ENCODE measurements around the gene ACOX1. TPM values are rescaled to one million over a fixed set of nuclear protein-coding genes. Genes with fewer than 3 reads are reported as not detected.
A peak's percentile ranks its signal among the peaks of the same experiment; 100 is the strongest.

Gene ACOX1
- total and polyA plus RNA-seq, 2 of the 13 experiments (the other 11 are each of a cell fraction or from before 2014, with no cell fraction given): 86.4 to 120 TPM

DNA sequence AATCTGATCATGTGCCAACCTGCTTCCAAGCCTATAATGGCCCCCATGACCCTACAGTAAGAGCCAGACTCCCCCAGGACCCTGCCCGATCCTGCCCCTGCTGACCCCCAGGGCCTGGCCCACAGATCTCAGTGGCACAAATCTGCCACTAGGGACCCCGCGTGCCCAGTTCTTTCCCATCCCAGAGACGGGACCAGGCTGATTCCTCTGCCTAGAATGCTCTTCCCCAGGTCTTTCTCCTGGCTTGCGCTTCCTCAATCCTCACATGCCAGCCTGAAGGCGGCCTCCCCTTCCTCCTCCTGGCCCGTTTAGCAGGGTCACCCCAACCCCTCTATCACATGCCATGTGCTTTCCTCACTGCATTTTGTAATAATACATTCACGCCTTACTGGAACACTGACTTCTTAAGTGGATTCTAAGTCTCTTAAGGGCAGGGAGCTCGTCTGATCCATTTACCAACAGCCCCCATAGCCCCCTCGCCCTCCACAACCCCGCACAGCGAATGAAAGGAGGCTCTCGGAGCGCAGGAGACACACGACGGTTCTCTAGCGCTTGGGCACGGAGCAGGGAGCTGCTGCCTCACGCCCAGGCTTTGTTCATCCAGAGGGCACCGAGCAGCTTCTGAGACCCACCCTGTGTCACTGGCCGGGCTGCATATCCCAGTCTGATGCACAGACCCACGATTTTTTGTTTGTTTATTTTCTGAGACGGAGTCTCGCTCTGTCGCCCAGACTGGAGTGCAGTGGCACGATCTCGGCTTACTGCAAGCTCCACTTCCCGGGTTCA, 83.4 kb downstream of the ACOX1 start (continued):
- TF ChIP-seq ZNF574 (CRISPR knock-in tag; IDR thresholded peaks at IDR 0.05) (peak; percentile 4; the same call in 1 of the 2 replicates), ADNP (CRISPR knock-in tag; IDR thresholded peaks at IDR 0.05) (0 out of 2 replicates have a peak, but pooled peaks have one; percentile 4), FOXJ3 (CRISPR knock-in tag; IDR thresholded peaks at IDR 0.05; ENCODE audit: borderline replicate concordance) (peak; percentile 53; the same call in 1 of the 2 replicates), ZNF781 (CRISPR knock-in tag; IDR thresholded peaks at IDR 0.05; ENCODE audit: borderline replicate concordance, not compliant biosample characterization) (no peak), CBX5 (CRISPR knock-in tag; IDR thresholded peaks at IDR 0.05; ENCODE audit: borderline replicate concordance) (no peak; the same call in 1 of the 2 replicates), ISX (CRISPR knock-in tag; conservative IDR thresholded peaks at IDR 0.05) (0 out of 2 replicates have a peak, but pooled peaks have one; percentile 53), ZNF121 (CRISPR knock-in tag; IDR thresholded peaks at IDR 0.05) (peak; percentile 20; the same call in 1 of the 2 replicates), ZNF430 (CRISPR knock-in tag; IDR thresholded peaks at IDR 0.05) (no peak), SRY (CRISPR knock-in tag; IDR thresholded peaks at IDR 0.05) (0 out of 2 replicates have a peak, but pooled peaks have one; percentile 17), ZNF468 (CRISPR knock-in tag; IDR thresholded peaks at IDR 0.05) (peak; percentile 61; the same call in 1 of the 2 replicates), ZNF746 (CRISPR knock-in tag; IDR thresholded peaks at IDR 0.05) (no peak), YEATS2 (CRISPR knock-in tag; IDR thresholded peaks at IDR 0.05; ENCODE audit: borderline replicate concordance) (no peak), ZNF101 (CRISPR knock-in tag; IDR thresholded peaks at IDR 0.05; ENCODE audit: borderline replicate concordance, low read depth) (no peak), GATA4 (IDR thresholded peaks at IDR 0.05; ENCODE audit: borderline replicate concordance, low read depth) (no peak), ZNF567 (CRISPR knock-in tag; IDR thresholded peaks at IDR 0.05; ENCODE audit: borderline replicate concordance) (0 out of 2 replicates have a peak, but pooled peaks have one; percentile 53), ZNF629 (CRISPR knock-in tag; conservative IDR thresholded peaks at IDR 0.05) (peak; percentile 48; the same call in 1 of the 2 replicates), CEBPG (CRISPR knock-in tag; IDR thresholded peaks at IDR 0.05) (no peak), ZNF749 (CRISPR knock-in tag; IDR thresholded peaks at IDR 0.05; ENCODE audit: borderline replicate concordance) (peak; percentile 46; the same call in 1 of the 2 replicates)
- TF ChIP-seq, protein P1, sequence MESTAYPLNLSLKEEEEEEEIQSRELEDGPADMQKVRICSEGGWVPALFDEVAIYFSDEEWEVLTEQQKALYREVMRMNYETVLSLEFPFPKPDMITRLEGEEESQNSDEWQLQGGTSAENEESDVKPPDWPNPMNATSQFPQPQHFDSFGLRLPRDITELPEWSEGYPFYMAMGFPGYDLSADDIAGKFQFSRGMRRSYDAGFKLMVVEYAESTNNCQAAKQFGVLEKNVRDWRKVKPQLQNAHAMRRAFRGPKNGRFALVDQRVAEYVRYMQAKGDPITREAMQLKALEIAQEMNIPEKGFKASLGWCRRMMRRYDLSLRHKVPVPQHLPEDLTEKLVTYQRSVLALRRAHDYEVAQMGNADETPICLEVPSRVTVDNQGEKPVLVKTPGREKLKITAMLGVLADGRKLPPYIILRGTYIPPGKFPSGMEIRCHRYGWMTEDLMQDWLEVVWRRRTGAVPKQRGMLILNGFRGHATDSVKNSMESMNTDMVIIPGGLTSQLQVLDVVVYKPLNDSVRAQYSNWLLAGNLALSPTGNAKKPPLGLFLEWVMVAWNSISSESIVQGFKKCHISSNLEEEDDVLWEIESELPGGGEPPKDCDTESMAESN (CRISPR knock-in tag; conservative IDR thresholded peaks at IDR 0.05): peak; percentile 46
- TF ChIP-seq, protein P2, sequence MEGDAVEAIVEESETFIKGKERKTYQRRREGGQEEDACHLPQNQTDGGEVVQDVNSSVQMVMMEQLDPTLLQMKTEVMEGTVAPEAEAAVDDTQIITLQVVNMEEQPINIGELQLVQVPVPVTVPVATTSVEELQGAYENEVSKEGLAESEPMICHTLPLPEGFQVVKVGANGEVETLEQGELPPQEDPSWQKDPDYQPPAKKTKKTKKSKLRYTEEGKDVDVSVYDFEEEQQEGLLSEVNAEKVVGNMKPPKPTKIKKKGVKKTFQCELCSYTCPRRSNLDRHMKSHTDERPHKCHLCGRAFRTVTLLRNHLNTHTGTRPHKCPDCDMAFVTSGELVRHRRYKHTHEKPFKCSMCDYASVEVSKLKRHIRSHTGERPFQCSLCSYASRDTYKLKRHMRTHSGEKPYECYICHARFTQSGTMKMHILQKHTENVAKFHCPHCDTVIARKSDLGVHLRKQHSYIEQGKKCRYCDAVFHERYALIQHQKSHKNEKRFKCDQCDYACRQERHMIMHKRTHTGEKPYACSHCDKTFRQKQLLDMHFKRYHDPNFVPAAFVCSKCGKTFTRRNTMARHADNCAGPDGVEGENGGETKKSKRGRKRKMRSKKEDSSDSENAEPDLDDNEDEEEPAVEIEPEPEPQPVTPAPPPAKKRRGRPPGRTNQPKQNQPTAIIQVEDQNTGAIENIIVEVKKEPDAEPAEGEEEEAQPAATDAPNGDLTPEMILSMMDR (CRISPR knock-in tag; IDR thresholded peaks at IDR 0.05): peak; percentile 58
